Measurements from ENCODE around the gene ANKIB1.
"Not testable (repeated sequence)": the region's sequence is repeated elsewhere in the genome, so short reads cannot be mapped to it uniquely, and the experiment has no call there.

The ANKIB1 gene

DNA sequence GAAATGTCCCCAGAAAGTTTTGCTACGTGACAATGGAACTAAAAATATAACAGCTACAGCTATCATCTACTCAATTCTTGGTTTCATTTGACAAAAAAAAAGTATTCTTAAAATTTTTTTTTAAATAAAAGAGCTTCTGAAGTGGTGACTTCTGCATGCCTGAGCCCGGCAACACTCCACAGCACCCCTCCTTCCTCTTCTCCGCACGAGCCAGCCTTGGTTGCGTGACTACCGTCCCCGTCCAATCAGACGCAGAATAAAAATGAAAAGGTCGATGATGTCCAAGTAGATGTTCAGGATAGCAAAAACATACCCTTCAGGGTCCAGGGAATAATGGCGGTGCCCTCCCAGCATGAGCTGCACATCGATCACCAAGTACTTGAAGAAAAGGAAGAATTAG is 167.0 kb downstream of the ANKIB1 start:
- no peak for DNase-seq

DNA sequence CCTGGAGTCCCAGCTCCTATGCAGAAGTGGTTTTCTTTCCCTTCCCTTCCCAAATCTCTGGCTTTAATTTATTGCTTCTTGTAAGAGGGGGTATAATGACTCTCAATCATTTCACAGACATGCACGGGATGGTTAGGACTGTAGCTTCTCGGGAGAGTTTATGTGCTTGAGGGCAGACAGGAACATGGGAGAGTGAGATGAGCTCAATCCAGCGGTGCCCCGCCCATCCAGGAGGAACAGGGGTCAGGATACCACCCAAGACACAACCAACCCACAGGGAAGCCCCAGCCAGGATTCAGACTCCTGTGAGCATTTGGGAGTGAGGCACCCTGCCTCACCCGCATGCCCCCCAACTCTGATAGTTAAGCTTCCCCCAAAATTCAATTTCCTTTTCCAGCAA is 167.8 kb downstream of the ANKIB1 start:
- DNase-seq = no peak

DNA sequence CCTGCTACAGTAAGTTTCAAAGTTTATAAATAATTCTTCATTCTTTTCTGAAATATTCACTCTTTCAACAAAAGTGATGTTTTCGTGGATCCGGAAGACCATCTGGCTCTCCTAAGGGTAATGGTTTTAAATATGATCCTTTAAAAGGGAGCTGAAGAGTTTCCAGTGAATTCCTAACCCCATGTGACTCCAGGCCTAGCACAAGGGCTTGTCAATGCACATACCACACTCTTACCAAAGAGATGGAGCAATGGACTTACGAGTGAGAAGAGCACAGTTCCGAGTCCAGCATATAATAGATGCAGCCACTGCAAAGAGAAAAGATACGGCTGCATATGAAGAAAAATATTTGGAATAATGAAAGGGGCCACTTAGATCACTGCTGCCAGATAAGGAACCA is 169.5 kb downstream of the ANKIB1 start:
- DNase-seq = no peak

DNA sequence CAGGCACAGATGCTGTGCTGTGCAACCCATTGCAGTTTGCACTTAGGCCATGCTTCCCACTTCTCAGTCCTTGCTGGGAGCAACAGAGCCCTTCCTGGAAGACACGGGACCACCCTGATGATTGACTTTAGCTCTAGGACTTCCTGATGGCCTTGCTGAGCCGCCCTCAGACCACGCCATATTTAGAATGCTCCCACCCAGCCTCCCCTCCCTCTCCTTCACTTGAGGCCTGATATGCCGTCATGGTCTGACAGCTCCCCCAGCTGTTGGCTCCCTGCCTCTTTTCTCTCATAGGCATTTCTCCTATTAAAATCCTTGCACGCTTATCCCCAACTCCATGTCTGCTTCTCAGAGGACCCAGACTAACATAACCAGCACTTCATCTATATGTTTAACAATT is 172.1 kb downstream of the ANKIB1 start:
- no peak for DNase-seq

DNA sequence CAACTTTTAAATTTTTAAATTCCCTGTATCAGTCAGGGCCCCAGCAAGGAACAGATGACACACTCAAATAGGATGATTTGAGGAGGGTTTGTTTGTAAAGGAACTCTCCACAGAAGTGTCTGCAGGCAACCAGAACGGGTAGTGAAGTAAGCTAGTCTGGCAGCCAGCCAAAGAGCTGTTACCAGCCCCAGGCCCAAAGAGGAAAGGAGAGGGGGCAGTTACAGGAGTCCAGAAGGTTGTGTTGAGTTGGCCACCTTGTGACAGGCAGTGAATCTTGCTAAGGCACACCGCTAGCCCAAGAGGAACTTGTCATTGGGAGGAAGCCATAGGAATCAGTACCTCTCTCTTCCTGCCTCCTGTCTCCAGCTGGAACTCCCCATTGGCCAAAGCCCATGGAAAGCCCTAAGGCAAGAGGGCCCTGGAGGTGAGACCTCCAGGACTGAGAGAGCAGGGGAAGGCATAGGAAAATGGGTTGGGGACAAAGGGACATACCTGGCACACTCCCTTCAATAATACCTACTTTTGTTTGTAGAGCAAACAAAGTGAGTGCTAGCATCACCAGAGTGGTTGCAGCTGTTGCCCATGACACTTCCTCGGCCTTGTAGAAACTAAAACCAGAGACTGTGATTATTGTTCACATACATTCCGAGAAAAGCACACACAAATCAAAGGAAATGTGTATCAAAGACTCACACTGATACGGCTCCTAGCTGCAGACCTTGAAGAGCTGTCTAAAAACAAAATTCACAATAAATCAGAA is 176.1 kb downstream of the ANKIB1 start:
- no peak for DNase-seq

DNA sequence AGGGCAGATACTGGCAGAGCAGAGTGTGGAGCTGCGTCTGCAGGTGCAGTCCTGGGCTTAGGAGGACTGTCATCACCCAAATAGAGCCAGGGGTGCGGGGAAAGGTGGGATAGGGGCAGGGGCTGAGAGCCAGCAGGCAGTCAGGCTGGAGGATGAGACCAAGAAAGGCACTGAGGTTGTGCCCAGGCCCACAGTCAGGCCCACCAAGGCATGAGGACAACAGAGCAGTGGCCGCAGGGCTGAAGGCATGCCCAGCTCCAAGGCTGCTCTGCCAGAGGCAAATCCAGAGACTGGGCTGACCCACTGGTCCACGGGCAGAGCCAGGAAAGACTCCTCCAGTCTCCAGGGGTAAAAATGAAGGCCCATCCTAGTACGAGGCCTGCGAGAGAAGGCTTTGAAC is 177.2 kb downstream of the ANKIB1 start:
- DNase-seq = no peak

DNA sequence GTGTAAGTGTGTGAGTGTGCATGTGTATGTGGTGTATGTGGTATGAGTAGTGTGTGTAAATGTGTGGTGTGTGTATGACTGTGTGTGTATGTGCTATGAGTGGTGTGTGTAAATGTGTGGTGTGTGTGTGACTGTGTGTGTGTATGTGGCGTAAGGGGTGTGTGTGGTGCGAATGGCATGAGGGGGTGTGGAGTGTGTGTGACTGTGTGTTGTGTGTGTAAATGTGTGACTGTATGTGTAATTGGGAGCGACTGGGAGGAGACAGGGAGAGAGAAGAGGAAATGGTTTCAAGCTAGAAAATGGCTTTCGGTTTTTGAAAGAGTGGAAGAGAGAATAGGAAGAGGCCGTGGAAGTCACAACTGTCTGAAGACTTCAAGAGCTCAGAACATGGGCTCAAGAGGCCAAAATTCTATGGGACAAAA is 177.9 kb downstream of the ANKIB1 start:
- no peak for DNase-seq

DNA sequence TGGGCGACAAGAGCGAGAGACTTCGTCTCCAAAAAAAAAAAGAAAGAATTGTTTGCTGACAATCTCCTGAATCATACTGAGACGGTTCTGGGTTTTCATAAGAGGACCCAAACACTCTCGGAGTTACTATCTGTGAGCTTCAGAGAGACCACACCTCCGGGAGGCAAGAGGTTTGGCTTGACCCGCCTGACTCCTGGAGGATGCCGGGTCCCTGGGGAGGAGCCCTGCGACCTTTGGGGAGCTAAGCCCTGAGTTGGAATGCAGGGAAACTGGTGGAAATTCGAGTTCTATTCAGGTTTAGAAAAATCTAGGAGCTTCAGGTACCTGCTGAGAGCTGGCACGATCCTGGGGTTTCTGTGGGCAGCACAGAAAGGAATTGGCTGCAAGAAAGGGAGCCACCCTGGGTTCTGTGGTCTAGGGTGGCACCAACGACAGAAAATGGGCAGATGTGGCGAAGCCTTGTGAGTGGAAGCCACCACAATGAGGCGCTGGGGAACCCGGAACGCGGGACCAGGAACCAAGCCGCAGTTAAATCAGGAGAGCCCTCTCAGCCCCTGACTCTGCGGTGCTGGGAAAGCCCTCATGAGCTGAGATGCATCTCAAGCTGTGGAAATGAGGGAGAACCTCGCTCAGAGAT is 179.7 kb downstream of the ANKIB1 start:
- no peak for DNase-seq

DNA sequence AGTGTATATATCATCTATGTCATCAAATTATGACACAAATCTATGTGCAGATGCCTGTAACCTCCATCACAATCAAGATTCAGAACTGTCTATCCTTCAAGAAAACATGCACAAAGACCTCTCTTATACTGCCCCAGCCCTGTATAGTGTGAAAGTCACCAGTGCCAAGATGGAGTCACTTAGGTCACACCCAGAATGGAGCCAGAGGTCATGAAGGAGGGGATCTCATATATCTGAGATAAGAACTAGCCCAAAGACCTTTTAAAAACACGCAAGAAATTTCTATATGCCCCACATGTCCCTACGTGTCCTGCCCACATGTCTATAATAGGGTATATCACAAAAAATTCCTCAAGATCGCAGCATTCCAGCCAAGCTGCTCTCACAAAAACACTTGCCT is 181.4 kb downstream of the ANKIB1 start:
- DNase-seq = no peak

DNA sequence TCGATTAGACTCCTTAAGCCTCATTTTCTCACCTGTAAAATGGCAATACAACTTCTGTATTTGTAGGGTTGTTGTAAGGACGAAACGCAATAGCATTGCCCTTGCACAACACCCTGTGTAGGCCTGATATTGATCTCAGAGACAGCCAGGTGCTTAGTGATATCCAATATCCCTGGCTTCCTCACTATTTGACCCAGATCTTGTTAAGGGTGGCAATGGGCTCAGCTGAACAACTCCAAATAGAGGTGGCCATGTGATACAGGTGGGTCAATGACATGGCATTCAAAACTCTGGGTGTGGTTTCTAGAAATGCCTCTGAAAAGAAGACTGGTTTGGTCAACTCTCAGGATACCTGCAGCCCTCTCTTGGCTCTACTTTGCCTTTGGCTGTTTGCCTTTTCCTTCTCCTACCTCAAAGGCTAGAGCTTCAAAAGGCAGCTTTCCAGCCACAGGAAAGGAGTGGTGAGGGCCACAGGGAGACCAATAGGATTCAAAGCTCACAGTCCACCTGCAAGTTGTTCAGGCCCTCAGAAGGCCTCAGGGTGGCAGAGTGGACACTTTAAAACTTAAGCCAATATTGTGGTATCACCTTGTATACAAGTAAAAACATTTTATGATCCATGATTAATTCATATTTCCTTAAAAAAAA is 186.6 kb downstream of the ANKIB1 start:
- no peak for DNase-seq

DNA sequence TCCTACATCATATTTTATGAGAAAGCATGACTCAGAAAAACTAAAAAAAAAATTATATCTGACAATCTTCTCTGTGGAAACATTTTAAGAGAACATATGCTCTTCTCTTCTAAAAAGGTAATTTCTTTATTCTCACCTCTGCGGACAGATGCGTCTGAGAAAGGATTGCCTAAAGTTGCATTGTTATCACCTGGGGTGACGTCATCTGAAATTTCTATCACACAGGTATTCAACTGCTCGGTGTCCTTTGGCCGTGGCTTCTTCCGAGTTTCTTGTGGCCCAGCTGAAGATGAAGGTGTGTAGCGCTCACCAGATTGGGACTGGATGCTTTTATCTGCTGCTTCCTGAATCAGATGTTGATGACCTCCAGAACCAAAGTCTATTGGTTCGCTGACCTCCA is 187.2 kb downstream of the ANKIB1 start:
- no peak for DNase-seq

DNA sequence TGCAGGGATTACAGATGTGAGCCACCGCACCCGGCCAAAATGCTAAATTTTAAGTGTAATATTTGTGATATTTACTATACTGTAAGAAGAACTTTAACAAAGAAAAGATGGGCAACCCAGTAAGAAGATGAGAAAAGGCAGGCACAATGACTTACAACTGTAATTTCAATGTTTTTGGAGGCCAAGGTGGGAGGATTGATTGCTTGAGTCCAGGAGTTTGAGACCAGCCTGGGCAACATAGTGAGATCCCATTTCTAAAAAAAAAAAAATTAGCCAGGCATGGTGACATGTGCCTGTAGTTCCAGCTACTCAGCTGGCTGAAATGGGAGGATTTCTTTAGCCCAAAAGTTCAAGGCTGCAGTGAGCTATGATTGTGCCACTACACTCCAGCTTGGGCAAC is 189.8 kb downstream of the ANKIB1 start:
- DNase-seq = no peak

DNA sequence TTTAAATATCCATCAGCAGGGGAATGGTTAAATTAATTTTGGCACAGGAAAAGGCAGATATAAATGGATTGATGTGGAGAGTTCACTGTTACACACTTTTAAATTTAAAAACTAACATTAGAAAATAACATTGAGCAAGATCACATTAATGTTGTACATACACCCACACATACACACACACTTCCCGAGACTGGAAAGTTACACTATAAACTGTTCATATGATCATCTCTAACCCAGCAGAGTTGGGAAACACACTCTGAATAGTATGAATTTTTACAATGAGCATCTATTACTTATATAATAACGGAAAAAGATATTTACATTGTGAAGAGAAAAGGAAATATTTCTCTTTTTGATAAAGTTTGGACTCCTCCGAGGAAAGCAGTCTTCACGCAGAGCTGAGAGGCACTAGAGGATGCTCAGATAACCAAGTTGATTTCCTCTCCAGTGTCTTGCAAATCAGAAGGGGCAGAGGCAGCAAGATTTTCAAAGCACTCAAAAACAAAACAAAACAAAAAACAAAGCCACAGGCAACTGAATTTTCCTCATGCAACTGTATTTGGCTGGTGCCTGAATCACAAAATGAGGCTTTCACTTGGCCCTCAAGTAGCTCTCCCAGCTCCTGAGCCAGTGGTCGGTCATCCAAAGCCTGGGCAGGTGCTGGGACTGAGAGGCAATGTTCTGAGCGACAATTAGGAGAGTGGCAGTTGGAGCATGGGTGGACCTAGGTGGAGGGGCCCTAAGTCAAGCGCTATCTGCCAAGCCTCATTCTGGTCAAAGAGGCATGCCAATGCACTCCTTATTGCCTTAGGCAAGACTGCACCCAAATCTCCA is 191.1 kb downstream of the ANKIB1 start:
- DNase-seq = no peak

DNA sequence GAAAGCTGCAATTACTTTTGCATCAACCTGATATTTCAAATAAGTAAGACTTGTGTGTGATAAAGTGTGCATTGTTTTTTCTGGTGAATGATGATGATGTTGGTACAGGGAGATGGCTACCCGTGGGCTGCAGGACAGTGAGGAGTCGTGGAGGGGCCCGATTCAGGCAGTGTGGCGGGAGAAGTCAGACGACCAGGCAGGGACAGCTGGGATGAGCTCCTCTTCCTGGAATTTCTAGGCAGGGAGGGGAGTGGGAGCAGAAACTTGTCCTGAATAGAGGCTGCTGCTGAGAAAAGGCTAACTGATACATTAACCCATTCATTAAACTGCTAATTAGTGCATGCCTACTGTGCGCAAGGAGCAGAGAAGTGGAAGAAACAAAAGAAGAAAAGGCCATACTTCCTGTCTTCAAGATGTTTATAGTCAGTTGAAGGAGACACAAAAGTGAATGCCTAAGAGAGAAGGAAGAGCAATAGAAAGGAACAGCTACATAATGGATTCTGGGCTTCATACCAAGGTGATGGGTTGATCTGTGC is 192.2 kb downstream of the ANKIB1 start:
- DNase-seq = no peak

DNA sequence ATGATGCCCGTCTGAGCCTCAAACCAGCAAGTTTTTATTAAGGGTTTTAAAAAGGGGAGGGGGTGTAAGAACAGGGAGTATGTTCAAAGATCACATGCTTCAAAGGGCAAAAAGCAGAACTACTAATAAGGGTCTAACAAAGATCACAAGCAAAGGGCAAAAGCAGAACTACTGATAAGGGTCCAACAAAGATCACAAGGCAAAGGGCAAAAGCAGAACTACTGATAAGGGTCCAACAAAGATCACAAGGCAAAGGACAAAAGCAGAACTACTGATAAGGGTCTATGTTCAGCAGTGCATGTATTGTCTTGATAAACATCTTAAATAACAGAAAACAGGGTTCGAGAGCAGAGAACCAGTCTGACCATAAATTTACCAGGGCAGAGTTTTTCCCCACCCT is 196.9 kb downstream of the ANKIB1 start:
- DNase-seq = not testable (repeated sequence)

DNA sequence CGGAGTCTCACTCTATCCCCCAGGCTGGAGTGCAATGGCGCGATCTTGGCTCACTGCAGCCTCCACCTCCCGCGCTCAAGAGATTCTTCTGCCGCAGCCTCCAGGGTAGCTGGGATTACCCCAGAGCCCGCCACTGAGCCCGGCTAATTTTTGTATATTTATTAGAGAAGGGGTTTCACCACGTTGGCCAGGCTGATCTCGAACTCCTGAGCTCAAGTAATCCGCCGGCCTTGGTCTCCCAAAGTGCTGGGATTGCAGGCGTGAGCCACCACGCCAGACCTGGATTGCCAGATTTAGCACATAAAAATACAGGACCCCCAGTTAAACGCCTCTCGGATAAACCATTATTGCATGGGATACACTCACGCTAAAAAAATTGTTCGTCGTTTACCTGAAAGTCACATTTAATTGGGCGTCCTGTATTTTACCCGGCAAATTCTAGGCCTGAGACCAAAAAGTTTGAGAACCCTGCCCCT is 201.1 kb downstream of the ANKIB1 start:
- DNase-seq = no peak

DNA sequence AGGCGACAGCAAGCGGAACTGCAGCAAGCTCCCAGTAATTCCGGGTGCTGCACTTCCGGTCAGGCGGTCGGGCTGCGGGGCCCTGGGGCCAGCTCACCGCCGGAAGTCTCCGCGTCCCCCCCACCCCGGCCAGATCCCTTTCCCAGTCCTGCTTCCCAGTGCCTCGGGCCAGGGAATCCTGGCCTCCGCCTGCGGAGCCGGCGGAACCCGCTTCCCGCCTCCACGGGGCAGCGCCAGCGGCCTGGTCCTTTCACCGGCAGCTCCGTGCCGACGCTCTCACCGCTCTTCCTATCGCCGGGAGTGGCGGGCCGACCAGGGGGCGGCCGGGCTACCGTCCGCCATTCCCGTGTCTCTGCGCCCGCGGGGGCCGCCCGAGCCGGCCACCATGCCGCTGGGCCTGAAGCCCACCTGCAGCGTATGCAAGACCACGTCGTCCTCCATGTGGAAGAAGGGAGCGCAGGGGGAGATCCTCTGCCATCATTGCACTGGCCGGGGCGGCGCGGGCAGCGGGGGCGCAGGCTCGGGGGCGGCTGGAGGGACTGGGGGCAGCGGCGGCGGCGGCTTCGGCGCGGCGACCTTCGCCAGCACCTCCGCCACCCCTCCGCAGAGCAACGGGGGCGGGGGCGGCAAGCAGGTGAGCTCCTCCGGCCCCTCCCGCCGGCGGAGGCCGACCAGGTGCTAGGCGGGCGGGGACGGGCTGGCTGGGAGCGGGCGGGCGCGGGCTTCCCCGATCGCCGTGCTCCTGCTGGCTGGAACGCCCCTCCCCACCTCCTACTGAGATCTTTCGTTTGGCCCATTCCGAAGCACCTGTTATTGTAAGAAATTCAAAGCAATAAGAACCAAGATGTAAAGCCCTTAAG is 201.8 kb downstream of the ANKIB1 start, which contains the start of gene GATAD1:
Gene GATAD1 (plus strand): TSS at position 138 of the 860 bp plus-strand sequence. CDS start 248 bp downstream, at position 386.
- peak; percentile 58 to 78 for DNase-seq

DNA sequence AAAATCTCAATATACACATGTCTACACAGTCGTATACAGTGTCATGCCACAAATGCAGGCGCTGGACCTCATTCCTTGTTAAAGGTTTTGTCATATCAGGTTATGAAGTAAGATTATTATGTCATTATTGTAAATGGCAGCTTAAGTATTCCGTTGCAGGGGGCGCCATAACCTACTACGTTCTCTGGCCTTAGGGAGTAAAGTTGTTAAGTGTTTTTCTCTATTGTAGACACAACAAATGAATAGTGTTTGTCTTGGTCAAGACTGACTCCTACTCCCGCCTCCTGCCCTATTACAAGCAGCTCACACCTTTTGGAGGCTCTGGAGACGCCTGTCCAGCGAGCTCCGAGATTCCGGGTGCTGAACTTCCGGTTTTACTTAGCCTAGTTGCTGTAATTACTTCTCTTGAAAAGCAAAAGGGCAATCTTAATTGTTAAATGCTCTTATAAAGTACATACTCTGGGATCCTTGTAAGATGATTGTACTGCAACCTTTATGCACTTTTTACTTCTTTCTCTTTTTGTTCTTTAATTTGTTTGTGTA is 202.5 kb downstream of the ANKIB1 start:
- DNase-seq = no peak
